ENCODE data around the gene ITPRIP.

DNA sequence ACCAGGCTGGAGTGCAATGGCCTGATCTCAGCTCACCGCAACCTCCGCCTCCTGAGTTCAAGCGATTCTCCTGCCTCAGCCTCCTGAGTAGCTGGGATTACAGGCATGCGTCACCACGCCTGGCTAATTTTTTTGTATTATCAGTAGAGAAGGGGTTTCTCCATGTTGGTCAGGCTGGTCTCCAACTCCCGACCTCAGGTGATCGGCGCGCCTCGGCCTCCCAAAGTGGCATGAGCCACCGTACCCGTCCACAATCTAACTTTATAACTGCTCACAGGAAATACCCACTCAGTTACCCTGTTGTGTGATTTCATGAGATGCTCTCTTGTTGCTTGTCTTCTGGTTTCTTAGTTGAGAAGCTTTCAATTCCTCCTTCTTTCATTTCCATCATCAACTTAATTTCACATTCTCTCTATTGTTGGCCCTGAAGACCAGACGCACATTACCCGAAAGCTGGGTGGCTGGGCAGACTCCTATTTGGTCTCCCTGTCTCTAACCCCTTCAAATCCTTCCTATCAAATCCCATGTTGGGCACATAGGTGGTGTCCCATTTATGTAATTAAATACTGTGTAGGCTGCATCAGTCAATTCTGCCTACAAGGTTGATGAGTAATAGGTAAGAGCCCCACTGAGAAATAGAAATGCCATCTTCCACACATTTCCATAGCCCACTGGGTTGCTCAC is 70.4 kb downstream of the ITPRIP start:
- no peak for TF ChIP-seq POLR2A (IDR thresholded peaks at IDR 0.05; ENCODE audit: low read depth, low read length)
- no peak for TF ChIP-seq TAF1 (IDR thresholded peaks at IDR 0.05; ENCODE audit: low read depth, low read length)
- TF ChIP-seq POLR2AphosphoS5 (IDR thresholded peaks at IDR 0.05; ENCODE audit: low read depth, low read length) = no peak; the same call in 1 of the 2 replicates
- TF ChIP-seq POU2F2 (IDR thresholded peaks at IDR 0.05; ENCODE audit: low read depth, low read length) = no peak
- peak; percentile 40; the same call in 1 of the 2 replicates for TF ChIP-seq SPI1 (IDR thresholded peaks at IDR 0.05; ENCODE audit: low read depth, low read length)
- no peak for TF ChIP-seq PAX5 (IDR thresholded peaks at IDR 0.05; ENCODE audit: insufficient read depth, low read length, severe bottlenecking)

Measured in GM12891 (cell line).